ENCODE data around the gene CDV3.
A peak's percentile ranks its signal among the peaks of the same experiment; 100 is the strongest.
"Not testable (repeated sequence)": the region's sequence is repeated elsewhere in the genome, so short reads cannot be mapped to it uniquely, and the experiment has no call there.

The CDV3 gene, protein sequence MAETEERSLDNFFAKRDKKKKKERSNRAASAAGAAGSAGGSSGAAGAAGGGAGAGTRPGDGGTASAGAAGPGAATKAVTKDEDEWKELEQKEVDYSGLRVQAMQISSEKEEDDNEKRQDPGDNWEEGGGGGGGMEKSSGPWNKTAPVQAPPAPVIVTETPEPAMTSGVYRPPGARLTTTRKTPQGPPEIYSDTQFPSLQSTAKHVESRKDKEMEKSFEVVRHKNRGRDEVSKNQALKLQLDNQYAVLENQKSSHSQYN

DNA sequence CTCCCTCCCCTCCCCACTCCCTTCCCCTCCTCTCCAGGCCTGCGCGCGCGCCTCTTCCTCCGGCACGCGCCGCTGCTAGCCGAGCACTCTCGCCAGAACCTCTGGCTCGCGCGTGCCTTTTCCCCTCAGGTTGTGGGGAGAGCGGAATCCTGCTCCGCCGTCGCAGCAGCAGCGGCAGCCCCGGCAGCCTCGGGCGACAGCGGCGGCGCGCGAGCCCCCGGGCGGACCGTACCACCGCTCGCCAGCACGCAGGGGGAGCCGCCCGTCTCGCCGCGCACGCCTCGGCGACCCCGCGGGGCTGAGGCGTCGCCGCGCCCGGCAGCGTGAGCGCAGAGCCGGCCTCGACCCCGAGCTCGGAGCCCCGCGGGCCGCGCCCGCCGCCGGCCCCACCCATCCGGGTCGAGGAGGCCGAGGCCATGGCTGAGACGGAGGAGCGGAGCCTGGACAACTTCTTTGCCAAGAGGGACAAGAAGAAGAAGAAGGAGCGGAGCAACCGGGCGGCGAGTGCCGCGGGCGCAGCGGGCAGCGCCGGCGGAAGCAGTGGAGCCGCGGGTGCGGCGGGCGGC, at the start of gene CDV3:
Gene CDV3 (plus strand): TSS at position 58 of the 566 bp plus-strand sequence. CDS start 359 bp downstream, at position 417.
- DNase-seq, result no peak

DNA sequence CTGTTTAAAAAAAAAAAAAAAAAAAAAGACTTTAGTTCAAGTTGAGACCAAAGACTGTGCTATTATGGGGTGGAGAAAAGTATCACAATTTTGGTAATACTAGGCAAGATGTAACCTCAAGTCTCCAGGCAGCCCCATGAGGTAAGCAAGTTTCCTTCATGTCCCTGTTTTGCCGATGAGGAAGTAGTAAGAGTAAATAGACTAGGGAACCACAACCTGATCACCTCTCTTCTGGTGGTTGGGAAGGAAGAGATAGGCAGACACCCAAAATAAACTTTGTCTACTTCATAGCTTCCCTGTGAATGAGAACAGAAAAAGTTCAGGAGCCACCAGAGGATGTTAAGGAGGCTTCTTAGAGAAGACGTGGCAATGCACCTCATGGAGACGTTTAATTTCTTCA, 49.7 kb upstream of the CDV3 start:
- not testable (repeated sequence) for DNase-seq

DNA sequence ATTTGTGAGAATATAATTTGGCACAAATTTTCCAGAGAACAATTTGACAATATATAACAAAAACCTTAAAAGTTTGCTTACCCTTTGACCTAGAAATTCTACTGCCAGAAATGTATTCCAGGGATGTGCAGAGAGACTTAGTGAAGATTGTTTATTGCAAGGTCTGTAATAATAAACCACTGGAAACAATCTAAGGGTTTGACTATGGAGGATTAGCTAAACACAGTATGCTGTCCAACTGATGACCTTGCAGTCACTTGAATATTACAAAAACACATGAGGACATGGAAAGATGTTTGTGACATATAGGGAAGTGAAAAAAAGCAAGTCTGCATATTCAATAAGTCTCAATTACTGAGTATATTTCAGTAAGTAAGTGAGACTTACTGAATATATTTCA, 48.1 kb upstream of the CDV3 start:
- DNase-seq, result no peak

DNA sequence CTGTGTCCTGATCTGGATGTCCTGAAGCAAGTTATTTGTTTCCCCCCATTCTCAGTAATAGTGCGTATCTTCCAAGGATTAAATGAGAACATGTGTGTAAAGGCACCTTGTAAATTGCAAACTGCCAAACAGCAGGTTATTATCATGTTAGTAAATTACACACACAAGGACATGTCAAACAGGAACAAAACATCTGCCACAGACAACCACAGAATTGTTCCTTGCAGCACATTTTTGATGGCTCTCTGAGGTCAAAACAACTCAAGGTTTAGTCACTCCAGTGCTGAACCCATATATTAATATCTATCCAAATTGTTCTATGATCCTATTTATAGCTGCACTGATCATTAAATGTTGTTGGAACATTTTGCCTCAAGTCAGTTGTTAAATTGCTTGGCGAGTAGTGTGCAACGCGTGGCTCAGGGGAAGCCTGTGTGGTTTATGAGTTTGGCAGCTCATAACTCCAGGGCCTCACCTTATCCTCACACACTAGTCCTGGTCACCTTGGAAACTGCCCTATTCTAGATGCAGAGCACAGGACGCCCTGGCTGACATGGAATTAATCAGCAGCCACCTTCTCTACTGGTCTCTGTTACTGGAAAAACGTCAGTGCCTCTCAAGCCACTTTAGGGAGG, 46.3 kb upstream of the CDV3 start:
- peak in 1 of 2 experiments; percentile 21 for DNase-seq

DNA sequence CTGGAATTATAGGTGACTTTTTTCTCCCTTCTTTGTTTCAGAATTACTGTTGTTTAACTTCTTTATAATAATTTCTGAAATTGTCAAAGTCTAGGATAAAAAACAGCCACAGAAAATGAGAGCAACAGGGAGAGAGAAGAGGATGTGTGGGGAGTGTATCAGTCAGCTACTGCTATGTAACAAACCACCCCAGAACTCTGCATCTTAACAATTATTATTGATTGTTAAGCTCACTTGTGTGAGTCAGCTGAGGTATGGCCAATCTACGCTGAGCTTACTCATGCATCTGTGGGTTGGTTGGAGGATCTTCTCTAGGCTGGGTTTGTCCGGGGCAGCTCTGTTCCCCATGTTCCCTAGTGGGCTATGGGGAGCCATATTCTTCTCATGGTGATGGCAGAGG, 43.7 kb upstream of the CDV3 start:
- DNase-seq, result no peak

DNA sequence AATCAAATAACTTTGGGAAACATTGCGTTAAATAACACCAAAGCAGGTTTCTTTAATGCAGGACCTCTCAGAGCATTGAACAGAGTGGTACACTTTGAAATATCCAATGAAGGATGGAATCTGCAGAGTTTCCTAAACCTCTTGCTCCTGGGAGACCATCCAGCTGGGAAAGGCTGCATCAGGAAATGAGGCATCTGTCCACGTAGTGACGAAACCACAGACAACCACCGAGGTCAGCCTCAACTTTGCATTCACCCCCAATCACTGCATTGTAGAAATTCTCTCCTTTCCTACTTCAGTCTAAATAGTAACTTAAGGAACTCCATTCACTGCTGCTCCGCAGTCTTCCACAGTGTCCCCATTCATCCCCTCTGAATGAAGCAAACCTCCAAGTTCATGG, 41.5 kb upstream of the CDV3 start:
- no peak for DNase-seq

DNA sequence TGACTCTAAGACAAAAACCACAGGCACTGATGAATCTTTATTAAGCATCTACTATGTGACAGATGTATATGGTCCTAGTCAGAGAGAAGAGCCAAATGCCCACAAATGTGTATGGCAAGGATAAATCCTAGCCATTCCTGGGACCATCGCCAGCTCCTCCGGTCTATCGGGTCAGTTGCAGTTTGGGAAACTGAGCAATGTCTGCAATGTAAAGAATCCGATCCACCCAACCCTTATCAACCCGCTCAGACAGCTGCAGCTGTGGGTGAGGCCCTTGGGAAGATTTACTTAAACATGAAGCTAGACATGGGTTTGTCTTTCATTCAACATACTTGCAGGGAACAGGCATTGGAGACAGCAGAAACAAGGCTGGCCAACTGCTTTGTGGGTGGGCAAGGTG, 40.5 kb upstream of the CDV3 start:
- DNase-seq, result no peak

DNA sequence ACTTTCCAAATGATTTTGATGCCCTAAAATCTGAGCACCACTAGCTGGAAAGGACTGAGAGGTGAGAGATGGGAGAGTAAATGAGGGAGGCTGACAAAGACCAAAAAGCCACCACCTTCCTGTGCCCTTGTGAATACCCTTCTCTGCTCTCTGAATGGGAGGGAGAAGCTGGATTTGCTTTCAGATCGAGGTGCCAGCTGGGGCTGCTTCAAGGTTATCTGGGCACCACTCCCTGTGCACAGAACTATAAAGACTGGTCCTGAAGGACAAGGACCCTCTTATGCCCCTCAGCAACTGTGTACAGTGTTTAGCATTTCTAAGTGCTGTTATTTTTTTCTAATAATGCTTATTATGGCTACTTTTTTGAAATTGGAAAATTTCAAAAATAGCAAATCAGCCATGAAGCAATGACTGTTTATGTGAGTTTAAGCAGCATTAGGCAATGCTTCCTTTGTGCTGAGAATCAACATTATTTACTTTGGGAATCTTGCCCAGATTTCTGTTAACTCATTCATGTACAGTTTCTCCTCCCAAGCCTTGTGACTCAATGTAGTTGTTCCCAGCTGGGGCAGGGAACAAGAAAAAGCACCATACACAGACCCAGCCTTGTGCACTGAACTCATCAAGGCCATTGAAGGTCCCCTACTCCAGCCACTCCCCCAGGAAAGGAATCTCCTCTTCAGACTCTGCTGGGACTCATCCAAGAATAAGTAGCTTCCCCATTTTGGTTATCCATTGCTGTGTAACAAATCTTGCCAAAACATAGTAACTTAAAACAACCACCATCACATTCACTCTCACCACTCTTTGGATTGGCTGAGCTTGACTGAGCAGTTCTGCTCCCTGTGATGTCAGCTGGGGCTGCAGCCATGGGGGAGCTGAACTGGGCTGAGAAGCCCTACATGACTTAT, 37.3 kb upstream of the CDV3 start:
- peak in 1 of 2 experiments; percentile 31 for DNase-seq

DNA sequence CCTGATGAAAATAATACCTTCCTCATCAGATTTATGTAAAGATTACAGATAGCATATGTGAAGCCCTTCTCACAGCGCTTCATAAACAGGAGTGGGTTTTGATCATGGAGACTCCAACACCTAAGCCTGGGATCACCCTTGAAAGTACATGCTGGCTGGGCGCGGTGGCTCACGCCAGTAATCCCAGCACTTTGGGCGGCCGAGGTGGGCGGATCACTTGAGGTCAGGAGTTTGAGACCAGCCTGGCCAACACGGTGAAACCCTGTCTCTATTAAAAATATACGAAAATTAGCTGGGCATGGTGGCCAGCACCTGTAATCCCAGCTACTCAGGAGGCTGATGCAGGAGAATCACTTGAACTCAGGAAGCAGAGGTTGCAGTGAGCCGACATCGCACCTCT, 36.4 kb upstream of the CDV3 start:
- not testable (repeated sequence) for DNase-seq

DNA sequence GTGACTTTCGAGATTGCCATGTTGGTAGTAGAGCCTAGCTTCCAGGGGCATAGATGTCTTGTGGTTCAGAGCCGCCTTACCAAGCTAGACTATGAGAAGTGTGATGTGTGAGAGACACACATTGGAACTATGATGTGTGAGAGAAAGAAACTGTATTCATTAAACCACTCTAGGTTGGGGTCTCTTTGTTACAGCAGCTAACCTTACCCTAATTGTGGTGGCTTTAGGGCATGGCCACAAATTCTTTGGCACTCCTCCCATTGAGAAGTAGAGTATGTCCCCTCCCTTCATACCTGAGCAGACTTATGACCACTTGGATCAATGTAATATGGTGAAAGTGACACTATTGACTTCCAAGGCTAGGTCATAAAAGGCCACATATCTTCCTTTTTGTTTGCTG, 35.3 kb upstream of the CDV3 start:
- DNase-seq, result no peak

DNA sequence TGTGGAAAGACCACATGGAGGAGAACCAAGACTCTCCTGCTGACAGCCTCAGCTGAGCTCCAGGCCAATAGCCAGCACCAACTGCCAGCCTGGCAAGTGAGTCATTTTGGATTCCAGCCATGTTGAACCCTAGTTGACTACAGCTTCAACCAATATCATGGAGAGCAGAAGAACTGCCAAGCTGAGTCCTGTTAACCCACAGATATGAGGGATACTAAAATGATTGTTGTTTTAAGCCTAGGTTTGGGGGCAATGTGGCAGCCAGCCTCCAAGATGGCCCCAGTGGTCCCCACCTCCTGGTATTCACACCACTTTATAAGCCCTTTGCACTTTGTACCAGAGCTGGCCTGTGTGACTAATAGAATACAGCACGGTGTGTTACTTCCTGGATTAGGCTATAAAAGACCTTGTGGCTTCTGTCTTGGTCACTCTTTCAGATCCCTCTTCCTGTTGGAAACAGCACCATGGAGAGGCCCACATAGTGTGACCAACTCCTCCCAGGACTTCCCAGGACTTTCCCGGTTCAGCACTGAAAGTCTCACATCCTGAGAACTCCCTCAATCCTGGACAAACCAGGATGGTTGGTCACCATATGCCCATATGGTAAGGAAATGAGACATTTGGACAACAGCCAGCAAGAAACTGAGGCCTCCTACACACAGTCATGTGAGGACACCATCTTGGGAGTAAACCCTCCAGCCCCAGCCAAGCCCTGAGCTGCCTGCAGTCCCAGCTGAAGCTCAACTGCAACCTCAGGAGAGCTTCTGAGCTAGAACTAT, 32.4 kb upstream of the CDV3 start:
- no peak for DNase-seq

DNA sequence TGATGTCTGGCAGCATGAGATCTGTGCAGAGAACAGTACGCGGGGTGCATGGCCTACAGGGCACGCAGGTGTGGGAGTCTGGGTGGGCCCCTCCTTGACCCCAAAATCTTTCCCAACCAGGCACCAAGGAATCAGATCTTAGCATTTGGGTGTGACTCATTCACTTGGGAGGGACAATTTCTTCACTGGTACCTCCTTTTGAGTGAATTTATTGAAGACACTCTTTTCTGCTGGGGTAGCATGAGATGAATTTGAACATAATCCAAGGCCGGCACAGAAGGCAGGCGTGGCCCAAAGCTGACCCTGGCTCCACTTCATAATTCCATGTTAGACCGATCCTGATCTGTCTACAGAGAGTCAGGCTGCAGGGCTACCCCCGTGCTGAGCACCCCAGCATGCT, 30.6 kb upstream of the CDV3 start:
- no peak for DNase-seq

DNA sequence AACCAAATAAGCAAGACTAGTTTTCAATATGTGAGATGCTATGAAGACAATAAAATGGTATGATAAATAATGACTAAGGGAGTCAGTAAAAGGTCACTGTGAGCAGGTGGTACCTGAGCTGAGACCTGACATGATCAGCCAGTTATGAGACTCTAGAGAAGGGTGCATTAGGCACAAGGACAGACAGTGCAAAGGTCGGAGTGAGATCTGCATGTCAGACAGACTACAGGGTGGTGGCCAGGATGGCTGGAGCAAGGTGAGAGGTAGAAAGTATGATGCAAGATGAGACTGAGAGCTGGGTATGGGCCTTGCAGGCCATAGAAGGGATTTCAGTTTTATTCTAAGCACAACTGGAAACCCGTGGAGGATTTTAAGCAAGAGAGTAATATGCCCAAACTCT, 28.5 kb upstream of the CDV3 start:
- not testable (repeated sequence) for DNase-seq

DNA sequence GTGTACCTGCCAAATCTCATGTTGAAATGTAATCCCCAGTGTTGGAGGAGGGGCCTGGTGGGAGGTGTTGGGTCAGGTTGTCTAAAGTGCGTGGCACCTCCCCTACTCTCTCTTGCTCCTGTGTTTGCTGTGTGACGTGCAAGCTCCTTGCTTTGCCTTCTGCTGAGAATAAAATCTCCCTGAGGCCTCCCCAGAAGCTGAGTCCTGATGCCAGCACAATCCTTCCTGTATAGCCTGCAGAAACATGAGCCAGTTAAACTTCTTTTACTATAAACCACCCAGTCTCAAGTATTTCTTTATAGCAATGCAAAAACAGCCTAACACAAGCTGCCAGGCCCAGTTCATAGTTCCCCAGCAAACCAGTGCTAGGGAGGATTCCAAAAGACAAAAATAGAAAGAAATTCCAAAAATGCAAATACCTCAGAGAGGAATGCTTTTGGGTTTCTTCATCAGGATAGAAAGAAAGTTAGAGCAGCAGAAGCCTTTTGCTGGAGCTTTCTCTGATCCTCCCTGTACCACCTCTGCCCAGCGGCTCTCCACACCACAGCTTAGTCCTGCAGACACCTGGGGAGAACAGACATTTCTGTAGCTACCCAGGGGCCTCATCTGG, 25.9 kb upstream of the CDV3 start:
- no peak for DNase-seq

DNA sequence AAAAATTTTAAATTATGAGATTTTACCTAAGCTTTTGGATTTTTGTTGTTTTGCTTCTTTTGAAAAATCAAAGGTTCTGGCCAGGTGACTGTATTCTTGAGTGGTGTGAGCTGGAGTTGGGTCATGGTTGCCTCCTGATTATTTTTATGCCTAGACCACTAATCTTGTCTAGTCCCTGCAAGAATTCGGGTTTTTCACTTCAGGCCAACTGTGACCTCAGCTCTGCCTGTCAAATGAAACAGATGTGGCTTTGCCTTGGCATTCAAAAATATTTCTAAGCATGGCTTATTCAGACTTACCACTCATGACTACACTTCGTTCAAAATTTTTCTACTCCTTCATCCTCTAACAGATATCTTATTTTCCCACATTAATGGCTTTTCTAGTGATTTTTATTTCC, 25.4 kb upstream of the CDV3 start:
- DNase-seq, result no peak

DNA sequence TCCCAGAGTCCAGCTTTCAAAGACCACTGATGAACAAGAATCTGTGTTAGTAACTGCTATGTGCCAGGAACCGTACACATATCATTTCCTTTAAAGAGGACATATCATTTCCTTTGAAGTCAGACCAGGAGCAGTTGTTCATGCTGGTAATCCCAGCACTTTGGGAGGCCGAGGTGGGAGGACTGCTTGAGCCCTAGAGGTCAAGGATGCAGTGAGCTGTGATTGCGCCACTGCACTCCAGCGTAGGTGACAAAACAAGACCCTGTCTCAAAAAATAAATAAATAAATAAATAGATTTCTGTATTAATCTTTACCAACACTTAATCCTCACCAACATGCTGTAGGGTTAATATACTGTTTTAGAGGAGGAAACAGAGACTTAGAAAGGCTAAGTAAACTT, 23.9 kb upstream of the CDV3 start:
- DNase-seq, result no peak

DNA sequence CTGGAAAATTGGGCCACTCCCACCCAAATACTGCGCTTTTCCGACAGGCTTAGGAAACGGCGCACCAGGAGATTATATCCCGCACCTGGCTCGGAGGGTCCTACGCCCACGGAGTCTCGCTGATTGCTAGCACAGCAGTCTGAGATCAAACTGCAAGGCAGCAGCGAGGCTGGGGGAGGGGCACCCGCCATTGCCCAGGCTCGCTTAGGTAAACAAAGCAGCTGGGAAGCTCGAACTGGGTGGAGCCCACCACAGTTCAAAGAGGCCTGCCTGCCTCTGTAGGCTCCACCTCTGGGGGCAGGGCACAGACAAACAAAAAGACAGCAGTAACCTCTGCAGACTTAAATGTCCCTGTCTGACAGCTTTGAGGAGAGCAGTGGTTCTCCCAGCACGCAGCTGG, 21.9 kb upstream of the CDV3 start:
- not testable (repeated sequence) for DNase-seq

DNA sequence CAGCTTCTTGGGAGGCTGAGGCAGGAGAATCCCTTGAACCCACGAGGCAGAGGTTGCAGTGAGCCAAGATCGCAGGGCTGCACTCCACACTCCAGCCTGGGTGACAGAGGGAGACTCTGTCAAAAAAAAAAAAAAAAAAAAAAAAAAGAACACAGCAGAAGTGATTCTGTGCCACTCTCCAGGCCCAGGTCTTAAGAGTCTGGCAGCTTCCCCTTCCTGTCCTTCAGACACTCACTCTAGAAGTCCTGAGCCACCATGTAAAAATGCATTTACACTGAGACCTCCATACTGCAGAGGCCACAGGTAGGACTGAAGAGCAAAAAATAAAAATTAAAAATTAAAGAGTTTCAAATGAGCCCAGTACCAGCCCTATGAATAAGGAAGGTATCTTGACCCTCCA, 11.8 kb upstream of the CDV3 start:
- DNase-seq, result no peak

DNA sequence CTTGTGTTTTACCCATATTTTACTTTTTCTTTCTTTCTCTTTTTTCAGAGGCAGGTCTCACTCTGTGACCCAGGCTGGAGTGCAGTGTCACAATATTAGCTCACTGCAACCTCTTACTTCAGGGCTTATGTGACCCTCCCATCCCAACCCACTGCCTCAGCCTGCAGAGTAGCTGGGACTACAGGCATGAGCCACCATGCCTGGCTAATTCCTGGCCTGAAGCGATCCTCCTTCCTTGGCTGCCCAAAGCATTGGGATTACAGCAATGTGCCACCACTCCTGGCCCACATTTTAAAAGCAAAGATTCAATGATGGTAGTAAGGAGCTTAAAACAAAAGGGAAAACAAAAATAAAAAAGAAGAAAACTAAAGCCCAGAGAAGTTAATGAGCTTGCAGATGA, 11.1 kb upstream of the CDV3 start:
- DNase-seq, result no peak

DNA sequence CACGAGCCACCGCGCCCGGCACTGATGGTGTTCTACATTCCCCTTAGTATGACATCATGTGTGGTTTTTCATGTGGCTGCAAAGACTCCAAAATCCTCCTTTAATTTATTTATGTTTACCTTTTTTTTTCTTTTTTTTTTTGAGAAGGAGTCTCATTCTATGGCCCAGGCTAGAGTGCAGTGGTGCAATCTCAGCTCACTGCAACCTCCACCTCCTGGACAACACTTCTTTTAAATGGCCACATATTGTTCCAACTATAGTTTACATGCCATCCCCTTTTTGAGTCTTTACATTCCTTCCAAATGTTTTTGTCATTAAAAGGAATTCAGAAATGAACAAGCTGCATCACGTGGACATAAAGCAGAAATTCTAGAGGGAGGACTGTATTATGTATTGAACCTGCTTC, 10.3 kb upstream of the CDV3 start:
- DNase-seq, result no peak

DNA sequence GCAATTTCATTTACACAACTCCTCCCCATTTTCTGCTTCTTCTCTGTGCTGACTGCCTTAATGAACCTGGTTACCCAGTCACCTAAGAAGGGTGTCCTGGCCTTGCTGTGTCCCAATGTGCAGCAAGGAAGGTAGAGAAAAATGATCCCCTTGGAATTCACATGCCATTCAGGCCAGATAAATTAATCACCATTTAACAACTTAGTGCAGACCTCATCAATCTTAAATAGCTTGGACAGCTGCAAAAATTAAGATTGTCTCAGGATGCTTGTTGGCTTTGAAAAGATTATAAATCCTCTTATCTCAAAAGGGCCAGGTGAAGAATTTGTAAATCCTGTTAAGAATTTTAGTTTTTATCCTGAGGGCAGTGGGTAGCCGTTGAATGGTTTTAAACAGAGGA, 9.7 kb upstream of the CDV3 start:
- no peak for DNase-seq

DNA sequence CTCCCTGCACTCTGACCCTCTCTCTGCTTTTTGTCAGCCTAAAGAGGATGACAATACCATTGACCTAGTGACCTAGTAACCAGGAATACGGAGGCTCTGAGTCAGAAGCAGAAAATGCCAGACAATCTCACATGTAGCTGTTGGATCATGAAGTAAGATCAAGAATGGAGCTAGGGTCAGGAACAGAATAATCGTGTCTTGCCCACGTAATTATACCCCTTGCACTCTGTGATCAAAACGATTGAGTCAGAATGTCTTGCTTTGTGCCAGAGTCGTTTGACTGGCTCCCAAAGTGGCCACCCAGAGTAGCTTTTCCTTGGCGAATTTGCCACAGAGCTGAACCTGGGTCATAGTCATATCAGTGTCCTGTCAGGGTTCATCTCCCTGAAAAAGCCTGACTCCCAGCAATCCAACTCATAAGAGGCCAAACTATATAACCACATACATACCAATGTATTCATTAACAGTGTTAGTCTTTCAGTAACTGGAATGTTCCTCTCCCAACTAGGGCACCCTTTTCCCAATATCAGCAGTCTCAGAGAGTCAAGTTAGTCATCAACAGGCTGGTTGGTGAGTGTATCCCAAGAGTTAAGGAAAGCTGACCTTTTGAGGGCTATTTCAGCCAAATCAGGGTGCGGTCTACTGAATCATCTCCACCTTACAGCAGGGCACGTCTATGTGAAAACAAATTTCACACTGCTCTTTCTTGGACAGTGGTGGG, 5.0 kb upstream of the CDV3 start:
- no peak for DNase-seq
